Gastrocnemius medialis (tissue), 4 donors: ENCODE results near the gene CDCP2.

Source experiments
- CTCF ChIP-seq, 5 experiments: fragments of 450-650 bp in 3 of 5; fragments of 200-600 bp in 2 of 5; sonication (generic) in 2 of 5; IDR thresholded peaks in 4 of 5; conservative IDR thresholded peaks in 1 of 5; 1 replicate in 4 of 5; 2 replicates in 1 of 5; pipeline ENCODE4 v1.5.1; 2016 to 2019; ENCODE audit warnings: antibody characterized with exemption in 5 of 5, mild to moderate bottlenecking in 3 of 5, moderate library complexity in 3 of 5
- POLR2A ChIP-seq, 2 donors: fragments of 450-650 bp; IDR thresholded peaks; one replicate each; pipeline ENCODE4 v1.6.1; 2017; ENCODE audit warnings: antibody characterized with exemption in 2 of 2, mild to moderate bottlenecking in 2 of 2, moderate library complexity in 2 of 2

GRCh38 chr1:54137534-54138061, 15.2 kb downstream of the CDCP2 start:
- TF ChIP-seq CTCF (IDR thresholded peaks at IDR 0.05 in 4 of 5, conservative IDR thresholded peaks at IDR 0.05 in 1 of 5), result no peak
- TF ChIP-seq POLR2A (IDR thresholded peaks at IDR 0.05), result no peak
